K562 treated with DMSO at 1 percent for 48 hours (cell line): ENCODE data around the gene TPH1. TPM values are rescaled to one million over a fixed set of nuclear protein-coding genes. Genes with fewer than 3 reads are reported as not detected.

Source experiments
- total RNA-seq: library from RNA; unstranded; fragments of 300-600 nt; gene quantifications from 2 replicates; pipeline ENCODE4 v1.2.3, GENCODE V29; 2022; ENCODE audit warnings: low replicate concordance; ENCODE audit errors: extremely low read depth

Gene TPH1
- not detected in 2 replicates for total RNA-seq

GRCh38 chr11:18046116-18046777, at the start of gene TPH1:
TSS of gene TPH1 (minus strand) at chr11:18046269. CDS start at chr11:18040762, 5,507 bp downstream.

GRCh38 chr11:18012906-18013781, 32.9 kb downstream of the TPH1 start, which contains the start of gene SERGEF:
TSS of gene SERGEF (minus strand) at chr11:18013047. CDS start at chr11:18013010, 37 bp downstream.

Other genes with a start within 250 kb of the TPH1 start
- not detected in 2 replicates for gene SERGEF, start 33.2 kb downstream of the TPH1 start, total RNA-seq
- not detected in 2 replicates for gene SAAL1, start 59.8 kb upstream of the TPH1 start, total RNA-seq
- gene MRGPRX3, start 86.3 kb upstream of the TPH1 start, total RNA-seq: not detected in 2 replicates
- gene MRGPRX4, start 126.6 kb upstream of the TPH1 start, total RNA-seq: not detected in 2 replicates
- gene SAA4, start 190.5 kb upstream of the TPH1 start, total RNA-seq: not detected in 2 replicates
- gene SAA2, start 202.4 kb upstream of the TPH1 start, total RNA-seq: not detected in 2 replicates
- not detected in 2 replicates for gene SAA1, start 220.0 kb upstream of the TPH1 start, total RNA-seq